GM10847 (cell line): ENCODE data around the gene KCNG4.

Experiments used
- POLR2A ChIP-seq: IDR thresholded peaks from 2 replicates; pipeline ENCODE4 v1.6.1; 2011; ENCODE audit not compliant: insufficient read length; ENCODE audit errors: extremely low read depth

The KCNG4 gene

GRCh38 chr16:84239909-84240308, at the start of gene KCNG4:
KCNG4 (minus strand) TSS chr16:84240012; CDS start chr16:84237485, 2,527 bp downstream.
- no peak for TF ChIP-seq POLR2A

- no peak for TF ChIP-seq POLR2A
Measured at GRCh38 chr16:84288902-84289301, 49.1 kb upstream of the KCNG4 start.

GRCh38 chr16:84286578-84287240, 46.9 kb upstream of the KCNG4 start:
- no peak for TF ChIP-seq POLR2A

GRCh38 chr16:84284154-84284722, 44.4 kb upstream of the KCNG4 start:
- TF ChIP-seq POLR2A, result no peak

- no peak for TF ChIP-seq POLR2A
Measured at GRCh38 chr16:84283314-84284153, 43.7 kb upstream of the KCNG4 start.

GRCh38 chr16:84282533-84282932, 42.7 kb upstream of the KCNG4 start:
- TF ChIP-seq POLR2A, result no peak

- no peak for TF ChIP-seq POLR2A
Measured at GRCh38 chr16:84281074-84281473, 41.3 kb upstream of the KCNG4 start.

GRCh38 chr16:84279881-84280280, 40.1 kb upstream of the KCNG4 start:
- TF ChIP-seq POLR2A, result no peak

- no peak for TF ChIP-seq POLR2A
Measured at GRCh38 chr16:84278968-84279367, 39.2 kb upstream of the KCNG4 start.

GRCh38 chr16:84278333-84278732, 38.5 kb upstream of the KCNG4 start:
- TF ChIP-seq POLR2A, result no peak

GRCh38 chr16:84277244-84277823, 37.5 kb upstream of the KCNG4 start:
- TF ChIP-seq POLR2A, result no peak

GRCh38 chr16:84275585-84276151, 35.9 kb upstream of the KCNG4 start:
- TF ChIP-seq POLR2A, result no peak

- no peak for TF ChIP-seq POLR2A
Measured at GRCh38 chr16:84274515-84274914, 34.7 kb upstream of the KCNG4 start.

- no peak for TF ChIP-seq POLR2A
Measured at GRCh38 chr16:84272740-84273320, 33.0 kb upstream of the KCNG4 start.

GRCh38 chr16:84271866-84272265, 32.1 kb upstream of the KCNG4 start:
- no peak for TF ChIP-seq POLR2A
